Pericardium fibroblast (primary cell): ENCODE results near the gene HIRA. TPM values are rescaled to one million over a fixed set of nuclear protein-coding genes. Genes with fewer than 3 reads are reported as not detected.

ENCODE experiments used
- total RNA-seq: library from RNA; depleted of rRNA; stranded (reverse); fragments of >200 nt; gene quantifications from 2 replicates; pipeline ENCODE4 v1.2.3, GENCODE V29; 2015

The HIRA gene
- 18.2 and 22.4 TPM in 2 replicates for total RNA-seq

GRCh38 chr22:19431649-19432132 lies at the start of gene HIRA:
TSS of gene HIRA (minus strand) at chr22:19431733. CDS start at chr22:19431476, 257 bp downstream.

GRCh38 chr22:19479355-19480172 lies 48.0 kb upstream of the HIRA start, which contains the start of gene CDC45:
TSS of gene CDC45 (plus strand) at chr22:19479920. CDS start at chr22:19479969, 49 bp downstream.

GRCh38 chr22:19478901-19479354 lies 47.4 kb upstream of the HIRA start, which contains the start of gene UFD1:
TSS of gene UFD1 (minus strand) at chr22:19479193. CDS start at chr22:19479085, 108 bp downstream.

DNA sequence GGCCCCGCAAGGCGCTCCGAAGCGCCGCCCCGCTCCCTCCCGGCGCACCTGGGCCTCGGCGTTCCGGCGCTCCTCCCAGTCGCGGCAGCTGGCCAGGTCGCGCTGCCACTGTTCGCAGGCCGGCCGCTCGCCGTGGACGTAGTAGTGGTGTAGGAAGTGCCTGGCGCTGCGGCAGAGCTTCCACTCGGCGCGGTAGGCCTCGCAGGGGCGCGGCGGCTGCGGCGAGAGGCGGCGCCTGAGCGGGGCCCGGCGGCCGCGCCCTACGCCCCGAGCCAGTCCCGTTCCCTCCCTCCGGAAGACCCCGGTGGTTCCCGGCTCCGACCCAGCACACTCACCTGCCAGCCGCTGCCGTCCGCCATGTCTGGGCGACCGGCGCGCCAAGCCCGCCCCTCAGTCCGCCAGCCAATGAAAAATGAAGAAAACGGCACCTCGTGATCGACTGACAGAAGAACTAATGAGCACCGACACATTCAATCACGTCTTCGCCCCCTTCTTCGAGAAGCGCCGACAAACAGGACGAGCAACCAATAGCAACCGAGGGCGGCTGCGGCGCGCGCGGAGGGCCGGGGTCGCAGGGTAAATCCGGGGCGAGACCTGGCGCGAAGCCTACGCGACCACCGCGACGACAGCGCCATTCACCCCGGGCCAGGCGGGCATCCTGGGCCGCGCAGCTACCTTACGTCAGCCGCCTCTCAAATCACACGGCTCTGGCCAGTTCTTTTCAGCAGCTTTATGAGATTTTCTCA lies 16.0 kb upstream of the HIRA start, which contains the start of gene C22orf39:
TSS of gene C22orf39 (minus strand) at position 382 of the 746 bp plus-strand sequence. CDS start at position 359, 23 bp downstream.

DNA sequence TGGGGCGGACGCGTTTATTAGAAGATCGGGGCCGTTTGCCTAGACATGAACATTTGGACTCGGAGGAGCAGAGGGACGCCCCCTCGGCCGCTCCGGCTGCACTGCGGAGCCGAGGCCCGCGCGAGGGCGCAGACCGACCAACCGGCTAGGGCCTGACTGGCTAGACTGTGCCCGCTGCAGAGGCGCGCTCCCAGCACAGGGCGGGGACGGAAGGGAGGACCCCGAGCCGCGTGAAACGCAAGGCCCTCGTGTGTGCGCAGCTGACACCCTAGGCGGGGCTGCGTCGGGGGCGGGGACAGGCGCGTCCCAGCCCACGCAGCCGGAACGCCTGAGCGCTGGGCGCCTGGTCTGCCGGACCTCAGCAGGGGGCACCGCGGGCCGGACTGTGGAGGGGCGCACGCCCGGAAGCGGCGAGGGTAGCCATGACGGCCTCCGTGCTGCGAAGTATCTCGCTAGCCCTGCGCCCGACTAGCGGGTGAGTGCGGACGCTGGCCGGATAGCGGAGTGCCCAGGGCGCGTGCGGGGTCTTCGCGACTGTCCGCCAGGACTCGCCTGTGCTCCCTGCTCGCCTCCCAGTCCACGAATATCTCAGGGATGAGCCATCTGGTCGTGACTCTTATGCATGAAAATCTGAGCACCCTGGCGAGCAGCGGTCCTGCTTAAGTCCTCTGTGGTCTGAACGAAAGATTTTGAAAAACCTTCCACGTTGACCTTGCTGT lies 759 bp upstream of the HIRA start, which contains the start of gene MRPL40:
TSS of gene MRPL40 (plus strand) at position 413 of the 719 bp plus-strand sequence. CDS start at position 423, 10 bp downstream.

DNA sequence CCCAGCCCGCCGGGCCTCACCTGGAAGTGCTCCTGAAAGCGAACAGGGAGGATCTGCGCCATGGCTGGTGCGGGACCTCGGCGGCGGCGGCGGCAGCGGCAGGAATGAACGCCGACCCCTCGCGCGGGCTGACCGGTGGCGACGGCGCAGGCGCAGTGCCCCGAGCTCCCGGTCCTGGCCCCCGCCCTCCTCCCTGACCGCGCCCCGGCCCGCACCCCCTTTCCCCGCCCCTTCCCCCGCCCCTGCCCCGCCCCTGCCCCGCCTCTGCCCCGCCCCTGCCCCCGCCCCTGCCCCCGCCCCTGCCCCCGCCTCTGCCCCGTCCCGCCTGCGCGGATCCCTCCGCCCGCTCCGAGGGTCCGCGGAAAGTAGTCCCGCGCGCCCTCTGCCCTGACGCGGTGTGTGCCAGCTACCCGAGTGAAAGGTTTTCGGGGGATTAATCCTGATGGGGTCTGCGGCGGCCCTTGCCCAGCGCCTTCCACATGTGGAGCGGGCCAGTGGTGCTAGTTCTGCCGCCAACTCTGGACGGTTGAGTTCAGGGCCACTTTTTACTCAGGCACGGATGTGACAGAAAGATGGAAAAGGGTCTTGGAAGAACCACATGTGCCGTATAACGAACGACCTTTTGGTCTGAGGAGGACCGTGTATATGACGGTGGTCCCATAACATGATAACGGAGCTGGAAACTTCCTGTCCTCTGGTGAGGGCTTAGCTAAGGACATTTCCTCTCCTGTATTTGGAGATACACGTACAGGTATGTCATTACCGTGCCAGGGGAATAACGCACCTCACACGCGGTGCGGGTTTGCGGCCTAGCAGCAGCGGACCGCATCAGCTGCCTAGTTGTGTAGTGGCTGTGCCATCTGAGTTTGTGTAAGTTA lies 139.7 kb downstream of the HIRA start, which contains the start of gene CLTCL1:
TSS of gene CLTCL1 (minus strand) at position 140 of the 878 bp plus-strand sequence. CDS start at position 62, 78 bp downstream.

Other genes with a start within 250 kb of the HIRA start
- gene CLTCL1, start 140.0 kb downstream of the HIRA start, total RNA-seq: 5.6 and 11.8 TPM in 2 replicates
- 33.5 and 38.3 TPM in 2 replicates for gene MRPL40, start 812 bp upstream of the HIRA start, total RNA-seq
- 21.5 and 29.8 TPM in 2 replicates for gene C22orf39, start 16.0 kb upstream of the HIRA start, total RNA-seq
- gene UFD1, start 47.5 kb upstream of the HIRA start, total RNA-seq: 20.1 and 21.8 TPM in 2 replicates
- gene CDC45, start 48.2 kb upstream of the HIRA start, total RNA-seq: 1.1 and 3.1 TPM in 2 replicates
- gene CLDN5, start 92.7 kb upstream of the HIRA start, total RNA-seq: 2.1 and 16.7 TPM in 2 replicates